ENCODE results near the gene PCDHB14. TPM values are rescaled to one million over a fixed set of nuclear protein-coding genes. Genes with fewer than 3 reads are reported as not detected.

PCDHB14 gene
- total RNA-seq, 1 experiment from 2014 or later, result 5.7 TPM

- CTCF ChIA-PET, result no interaction called here
- H3K27ac Mint-ChIP-seq (ENCODE audit: unreplicated experiment), result no peak overlapping the region
- peaks cover 17% of the 10 kb centered on the region for H3K9me3 Mint-ChIP-seq (ENCODE audit: low read depth, unreplicated experiment)
- no peaks in the 10 kb centered on the region for H3K27me3 Mint-ChIP-seq (ENCODE audit: unreplicated experiment)
- H3K4me1 Mint-ChIP-seq (ENCODE audit: low read depth, unreplicated experiment), result no peaks in the 10 kb centered on the region
- no peak overlapping the region for H3K4me3 Mint-ChIP-seq (ENCODE audit: low read depth, unreplicated experiment)
- no peak for DNase-seq
- no TSS peak for BruUV-seq (replicated peaks)
- no peak for TF ChIP-seq CTCF (IDR thresholded peaks at IDR 0.05; ENCODE audit: unreplicated experiment)
- no peaks in the 10 kb centered on the region for H3K36me3 Mint-ChIP-seq (ENCODE audit: insufficient read depth, unreplicated experiment)
- intact Hi-C loops (cut with micrococcal nuclease; ENCODE audit: unreplicated experiment), result no loop called here
Observed at GRCh38 chr5:141250576-141250975, 27.4 kb downstream of the PCDHB14 start.

GRCh38 chr5:141258464-141258863 lies 35.3 kb downstream of the PCDHB14 start:
- Mint-ChIP-seq H3K27me3 (ENCODE audit: unreplicated experiment) (no peaks in the 10 kb centered on the region), H3K36me3 (ENCODE audit: insufficient read depth, unreplicated experiment) (no peaks in the 10 kb centered on the region), H3K27ac (ENCODE audit: unreplicated experiment) (no peak overlapping the region), H3K4me3 (ENCODE audit: low read depth, unreplicated experiment) (no peak overlapping the region), H3K9me3 (ENCODE audit: low read depth, unreplicated experiment) (peaks cover 29% of the 10 kb centered on the region), H3K4me1 (ENCODE audit: low read depth, unreplicated experiment) (no peaks in the 10 kb centered on the region)
- CTCF ChIA-PET, result no interaction called here
- BruUV-seq (replicated peaks), result no TSS peak
- no peak for DNase-seq
- intact Hi-C loops (cut with micrococcal nuclease; ENCODE audit: unreplicated experiment), result no loop called here
- TF ChIP-seq CTCF (IDR thresholded peaks at IDR 0.05; ENCODE audit: unreplicated experiment), result no peak

- TF ChIP-seq CTCF (IDR thresholded peaks at IDR 0.05; ENCODE audit: unreplicated experiment), result no peak
- DNase-seq, result no peak
- Mint-ChIP-seq H3K27ac (ENCODE audit: unreplicated experiment) (no peak overlapping the region), H3K4me1 (ENCODE audit: low read depth, unreplicated experiment) (no peaks in the 10 kb centered on the region), H3K4me3 (ENCODE audit: low read depth, unreplicated experiment) (no peak overlapping the region), H3K36me3 (ENCODE audit: insufficient read depth, unreplicated experiment) (no peaks in the 10 kb centered on the region), H3K9me3 (ENCODE audit: low read depth, unreplicated experiment) (peaks cover 31% of the 10 kb centered on the region), H3K27me3 (ENCODE audit: unreplicated experiment) (no peaks in the 10 kb centered on the region)
- CTCF ChIA-PET, result no interaction called here
- no TSS peak for BruUV-seq (replicated peaks)
- intact Hi-C loops (cut with micrococcal nuclease; ENCODE audit: unreplicated experiment), result no loop called here
Observed at GRCh38 chr5:141258948-141259347, 35.8 kb downstream of the PCDHB14 start.

GRCh38 chr5:141260458-141261237 lies 37.5 kb downstream of the PCDHB14 start:
- intact Hi-C loops (cut with micrococcal nuclease; ENCODE audit: unreplicated experiment), result no loop called here
- Mint-ChIP-seq H3K27me3 (ENCODE audit: unreplicated experiment) (no peaks in the 10 kb centered on the region), H3K36me3 (ENCODE audit: insufficient read depth, unreplicated experiment) (no peaks in the 10 kb centered on the region), H3K9me3 (ENCODE audit: low read depth, unreplicated experiment) (peaks cover 27% of the 10 kb centered on the region), H3K27ac (ENCODE audit: unreplicated experiment) (no peak overlapping the region), H3K4me3 (ENCODE audit: low read depth, unreplicated experiment) (no peak overlapping the region), H3K4me1 (ENCODE audit: low read depth, unreplicated experiment) (no peaks in the 10 kb centered on the region)
- TF ChIP-seq CTCF (IDR thresholded peaks at IDR 0.05; ENCODE audit: unreplicated experiment), result no peak
- BruUV-seq (replicated peaks), result no TSS peak
- CTCF ChIA-PET, result no interaction called here
- no peak for DNase-seq
